GM21360 (cell line): ENCODE data around the gene RTCA.
"Not testable (repeated sequence)": the region's sequence is repeated elsewhere in the genome, so short reads cannot be mapped to it uniquely, and the experiment has no call there.

Experiments
- ATAC-seq: cut with Tn5 transposase; IDR thresholded peaks from one replicate; pipeline ENCODE4 v1.9.1; 2021; ENCODE audit warnings: mild to moderate bottlenecking, moderate library complexity; ENCODE audit not compliant: unreplicated experiment

The RTCA gene

GRCh38 chr1:100258427-100258826 lies 7.6 kb upstream of the RTCA start:
- ATAC-seq = not testable (repeated sequence)

GRCh38 chr1:100261686-100262085 lies 4.3 kb upstream of the RTCA start:
- ATAC-seq = no peak

- ATAC-seq = not testable (repeated sequence)
These were observed 1.9 kb upstream of the RTCA start for GRCh38 chr1:100264081-100264480.

GRCh38 chr1:100265562-100265930 lies 470 bp upstream of the RTCA start:
- peak; percentile 28 for ATAC-seq

GRCh38 chr1:100266741-100267140 lies 725 bp downstream of the RTCA start:
- no peak for ATAC-seq

GRCh38 chr1:100267284-100267683 lies 1.3 kb downstream of the RTCA start:
- ATAC-seq = no peak

GRCh38 chr1:100268202-100268601 lies 2.2 kb downstream of the RTCA start:
- no peak for ATAC-seq

GRCh38 chr1:100277866-100278265 lies 11.8 kb downstream of the RTCA start:
- no peak for ATAC-seq

GRCh38 chr1:100279358-100279923 lies 13.4 kb downstream of the RTCA start:
- no peak for ATAC-seq

GRCh38 chr1:100279954-100280682 lies 14.1 kb downstream of the RTCA start:
- no peak for ATAC-seq

- no peak for ATAC-seq
These were observed 18.6 kb downstream of the RTCA start for GRCh38 chr1:100284591-100284990.

- ATAC-seq = no peak
These were observed 21.1 kb downstream of the RTCA start for GRCh38 chr1:100287162-100287561.

- ATAC-seq = no peak
These were observed 24.3 kb downstream of the RTCA start for GRCh38 chr1:100290291-100290690.

GRCh38 chr1:100292711-100293110 lies 26.7 kb downstream of the RTCA start:
- no peak for ATAC-seq

- no peak for ATAC-seq
These were observed 30.1 kb downstream of the RTCA start for GRCh38 chr1:100296140-100296539.

GRCh38 chr1:100296997-100297396 lies 31.0 kb downstream of the RTCA start:
- not testable (repeated sequence) for ATAC-seq

- ATAC-seq = no peak
These were observed 32.5 kb downstream of the RTCA start for GRCh38 chr1:100298512-100298911.

GRCh38 chr1:100299521-100300222 lies 33.7 kb downstream of the RTCA start:
- no peak for ATAC-seq

- no peak for ATAC-seq
These were observed 34.7 kb downstream of the RTCA start for GRCh38 chr1:100300691-100301090.

- ATAC-seq = no peak
These were observed 36.7 kb downstream of the RTCA start for GRCh38 chr1:100302739-100303138.

GRCh38 chr1:100304227-100304626 lies 38.2 kb downstream of the RTCA start:
- ATAC-seq = no peak

GRCh38 chr1:100304921-100305320 lies 38.9 kb downstream of the RTCA start:
- ATAC-seq = no peak
